GM12878 (cell line): ENCODE results near the gene RAB3IL1. TPM values are rescaled to one million over a fixed set of nuclear protein-coding genes. Genes with fewer than 3 reads are reported as not detected.

Experiments used
- ATAC-seq: fragments of 200-7000 bp; cut with Tn5 transposase; 3 replicates; pipeline ENCODE4 v1.9.1; 2020; ENCODE audit warnings: mild to moderate bottlenecking, moderate library complexity
- BruUV-seq: library from RNA; stranded (reverse); fragments of 400-500 nt; replicated peaks from 2 replicates; lab custom pipeline; 2021; lab: Mats Ljungman, UMichigan
- CTCF ChIA-PET: fragments of 300-600 bp; sonication (Branson Sonifier 250); formaldehyde crosslinking; extraction: SDS; loops from one replicate; lab custom pipeline; 2021; ENCODE audit warnings: inconsistent platforms; lab: Yijun Ruan, JAX
- POLR2A ChIA-PET: fragments of 350-600 bp; formaldehyde crosslinking; extraction: SDS; loops from one replicate; lab custom pipeline; 2021; ENCODE audit warnings: inconsistent platforms; lab: Charles Lee
- RAD21 ChIA-PET: fragments of 300-600 bp; sonication (Branson Sonifier 250); formaldehyde crosslinking; loops from one replicate; lab custom pipeline; 2023; ENCODE audit warnings: antibody characterized with exemption; ENCODE audit not compliant: unreplicated experiment; lab: Charles Lee
- SMC1A ChIA-PET: fragments of 300-600 bp; sonication (Branson Sonifier 250); formaldehyde crosslinking; loops from one replicate; lab custom pipeline; 2023; ENCODE audit not compliant: unreplicated experiment, uncharacterized antibody; lab: Charles Lee
- DNase-seq: peaks from one replicate; pipeline ENCODE4 v3.0.0-alpha.2; 2011; ENCODE audit warnings: low read depth, low spot score
- FAIRE-seq: peaks from 3 replicates; lab custom pipeline; 2011; peaks lifted over from hg19 to GRCh38; lab: Jason Lieb, UNC
- H2AFZ ChIP-seq: 2 replicates; pipeline ENCODE4 v1.6.0; 2011; ENCODE audit warnings: low read depth, low read length, control low read depth; ENCODE audit not compliant: control insufficient read depth
- H3K27ac ChIP-seq: 2 replicates; pipeline ENCODE4 v1.5.1; 2011; ENCODE audit warnings: control low read depth; ENCODE audit not compliant: control insufficient read depth, insufficient read depth
- H3K27me3 ChIP-seq, 2 experiments: replicated peaks in 1 of 2; 2 replicates each; pipeline versions ENCODE4 v1.6.0 to v1.6.1; 2011; ENCODE audit warnings: low read length in 1 of 2; ENCODE audit not compliant: control insufficient read depth in 2 of 2, insufficient read depth in 2 of 2
- H3K36me3 ChIP-seq, 2 experiments: 2 replicates each; pipeline ENCODE4 v1.5.1; 2011; ENCODE audit warnings: low read length in 1 of 2; ENCODE audit not compliant: control insufficient read depth in 2 of 2, insufficient read depth in 2 of 2
- H3K4me1 ChIP-seq: 2 replicates; pipeline ENCODE4 v1.6.1; 2011; ENCODE audit warnings: mild to moderate bottlenecking, low read length, moderate library complexity, mixed read lengths; ENCODE audit not compliant: control insufficient read depth, insufficient read depth
- H3K4me2 ChIP-seq: 2 replicates; pipeline ENCODE4 v1.6.0; 2011; ENCODE audit warnings: control low read depth; ENCODE audit not compliant: control insufficient read depth, insufficient read depth
- H3K4me3 ChIP-seq: fragments of 200-600 bp; sonication (generic); 2 replicates; pipeline ENCODE4 v1.5.1; 2016
- H3K79me2 ChIP-seq: 2 replicates; pipeline ENCODE4 v1.6.0; 2011; ENCODE audit warnings: low read length; ENCODE audit not compliant: control insufficient read depth, insufficient read depth
- H3K9ac ChIP-seq: 2 replicates; pipeline ENCODE4 v1.8.0; 2011; ENCODE audit warnings: low read length, control low read depth, mixed read lengths; ENCODE audit not compliant: control insufficient read depth, insufficient read depth
- H3K9me3 ChIP-seq: replicated peaks from 3 replicates; pipeline ENCODE4 v1.5.1; 2011; ENCODE audit warnings: mild to moderate bottlenecking, low read length; ENCODE audit not compliant: control insufficient read depth, insufficient read depth
- H4K20me1 ChIP-seq: 2 replicates; pipeline ENCODE4 v1.6.0; 2011; ENCODE audit not compliant: control insufficient read depth, insufficient read depth
- BHLHE40 ChIP-seq, 2 experiments: fragments of 450-650 bp in 1 of 2; IDR thresholded peaks; 2 replicates each; pipeline ENCODE4 v1.6.1; 2011 to 2017; ENCODE audit warnings: low read depth in 2 of 2, borderline replicate concordance in 1 of 2, improper control_type of control experiment in 1 of 2, low read length in 1 of 2, mild to moderate bottlenecking in 1 of 2
- ELK1 ChIP-seq: IDR thresholded peaks from 2 replicates; pipeline ENCODE4 v1.6.1; 2012; ENCODE audit warnings: low read depth, low read length, improper control_type of control experiment
- NFIC ChIP-seq: IDR thresholded peaks from 2 replicates; pipeline ENCODE4 v1.6.1; 2012; ENCODE audit warnings: low read depth, mild to moderate bottlenecking, inconsistent platforms, low read length, moderate library complexity
- NRF1 ChIP-seq: conservative IDR thresholded peaks from 2 replicates; pipeline ENCODE4 v1.6.1; 2011; ENCODE audit warnings: mild to moderate bottlenecking, low read depth, low read length, improper control_type of control experiment
- RELA ChIP-seq: fragments of 450-650 bp; IDR thresholded peaks from 2 replicates; pipeline ENCODE4 v1.8.0; 2014; ENCODE audit warnings: borderline replicate concordance; ENCODE audit not compliant: partially characterized antibody
- YY1 ChIP-seq: IDR thresholded peaks from 2 replicates; pipeline ENCODE4 v1.6.1; 2011; ENCODE audit warnings: low read depth, mild to moderate bottlenecking, low read length
- ZNF24 ChIP-seq: fragments of 450-650 bp; IDR thresholded peaks from 2 replicates; pipeline ENCODE4 v1.6.1; 2017; ENCODE audit warnings: antibody characterized with exemption, mild to moderate bottlenecking
- WGBS: methylation state at CpG from one replicate; pipeline ENCODE4 v1.1.6; 2016; ENCODE audit warnings: low lambda C conversion rate; ENCODE audit not compliant: insufficient replicate concordance, insufficient coverage; ENCODE audit errors: missing lambda C conversion rate; 5-methylcytosine and 5-hydroxymethylcytosine counted together
- in situ Hi-C: fragments of 300-500 bp; cut with MboI; formaldehyde crosslinking; loops from 9 replicates; pipeline ENCODE4 v1.14.3; 2018; ENCODE audit warnings: mixed read lengths
- intact Hi-C: fragments of 100-400 bp; cut with micrococcal nuclease; formaldehyde crosslinking; loops from one replicate; pipeline ENCODE4 v1.14.2; 2022; ENCODE audit not compliant: unreplicated experiment
- polyA plus RNA-seq, 11 experiments: library from polyadenylated mRNA; depleted of rRNA in 4 of 11; unstranded in 6 of 11; stranded (reverse) in 5 of 11; fragments of >200 nt; fragmentation: Nextera tagmentation in 4 of 11; fragmentation: Illumina TruSeq in 1 of 11; extraction: Ambion mirVana in 4 of 11; extraction: Trizol in 1 of 11; gene quantifications; 1 replicate in 1 of 11; 2 replicates in 10 of 11; pipeline versions ENCODE4 v1.2.1 to v1.2.3, GENCODE V29; 2011 to 2016; ENCODE audit warnings: inconsistent platforms in 2 of 11, missing spikeins in 2 of 11, low read depth in 1 of 11
- total RNA-seq, 4 experiments: library from RNA; depleted of rRNA in 3 of 4; stranded (reverse); fragments of >200 nt in 3 of 4; fragmentation: Illumina TruSeq in 1 of 4; extraction: Trizol in 1 of 4; gene quantifications; 2 replicates each; pipeline versions ENCODE4 v1.2.1 to v1.2.3, GENCODE V29; 2013 to 2021
- TF ChIP-seq, protein P1 (sequence below): IDR thresholded peaks from 2 replicates; pipeline ENCODE4 v1.6.1; 2011; ENCODE audit warnings: low read depth, mild to moderate bottlenecking, low read length, moderate library complexity, borderline replicate concordance; ENCODE audit errors: extremely low read depth

RAB3IL1 gene
- total and polyA plus RNA-seq, 10 of the 15 experiments (the other 5 are each of a cell fraction or from before 2014, with no cell fraction given) = 0.04 TPM; not detected in 9

DNA sequence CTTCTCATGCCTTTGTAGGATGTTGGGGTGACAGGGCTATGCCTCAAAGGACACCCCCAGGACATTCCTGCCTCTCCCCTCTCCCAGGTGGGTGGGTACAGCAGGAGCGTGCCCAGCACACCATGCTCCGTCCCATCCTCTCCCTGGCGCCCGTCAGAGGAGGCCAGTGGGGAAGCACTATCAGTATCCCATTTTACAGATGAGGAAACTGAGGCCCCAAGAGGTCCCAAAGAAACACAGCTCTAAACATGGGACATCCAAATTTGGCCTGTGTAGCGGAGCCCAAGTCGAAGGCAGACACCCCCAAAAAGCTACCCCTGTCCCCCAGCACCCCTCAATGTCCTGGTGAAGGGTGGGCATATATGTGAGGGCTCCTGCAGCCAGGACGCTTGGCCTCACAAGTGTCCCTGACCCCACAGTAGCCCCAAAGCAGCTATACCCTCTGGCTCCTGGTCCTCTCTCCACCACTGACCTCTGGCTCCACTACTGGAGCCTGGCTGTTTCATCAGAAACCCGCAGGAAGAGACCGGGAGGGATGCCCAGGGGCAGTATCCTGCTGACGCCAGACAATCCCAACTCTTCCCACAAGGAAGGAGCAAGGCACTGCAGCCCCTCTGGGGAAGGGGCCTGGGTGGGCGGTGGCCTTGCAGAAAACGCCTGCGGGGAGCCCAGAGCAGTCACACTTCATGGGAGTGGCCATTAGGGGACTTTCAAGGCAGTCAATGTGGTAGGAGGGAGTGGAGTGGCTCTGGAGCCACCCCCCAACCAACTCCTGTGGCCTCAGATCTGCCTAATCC, 31.4 kb downstream of the RAB3IL1 start:
- POLR2A ChIA-PET = interaction anchor here (0.9 kb wide), 1 partner anchor 12 kb away, joined by 3 read pairs; no protein-coding TSS in a partner anchor
- in situ Hi-C loops = no loop called here
- no TSS peak for BruUV-seq

More for the DNA sequence above, 31.4 kb downstream of the RAB3IL1 start:
- DNase-seq = no peak
- Histone ChIP-seq H3K27ac (no peak overlapping the region), H4K20me1 (no peaks in the 10 kb centered on the region), H2AFZ (no peak overlapping the region), H3K36me3 (no peaks in the 10 kb centered on the region), H3K4me2 (no peak overlapping the region), H3K9me3 (no peaks in the 10 kb centered on the region; the same call in 2 of the 3 replicates), H3K79me2 (no peaks in the 10 kb centered on the region), H3K4me1 (peaks cover 15% of the 10 kb centered on the region), H3K4me3 (no peak overlapping the region), H3K9ac (no peak overlapping the region), H3K27me3 (no peaks in the 10 kb centered on the region)
- FAIRE-seq = no peak
- ChIA-PET CTCF (interaction anchor here (1.1 to 1.8 kb wide), 3 partner anchors 12 to 196 kb away, joined by 3 to 6 read pairs (median 5); no protein-coding TSS in a partner anchor), RAD21 (no interaction called here), SMC1A (interaction anchor here (1.2 to 1.7 kb wide), 2 partner anchors 61 to 88 kb away, joined by 4 to 5 read pairs; no protein-coding TSS in a partner anchor)
- WGBS = 54% methylated on average over 13 of the region's 13 CpGs
- intact Hi-C loops = no loop called here
- TF ChIP-seq ZNF24 (no peak), ELK1 (no peak), NRF1 (no peak), YY1 (no peak), NFIC (no peak), BHLHE40 (IDR thresholded peaks at IDR 0.05; ENCODE audit: borderline replicate concordance in 1 of 2, low read depth in 2 of 2, low read length in 1 of 2) (no peak), RELA (no peak)
- TF ChIP-seq, protein P1, sequence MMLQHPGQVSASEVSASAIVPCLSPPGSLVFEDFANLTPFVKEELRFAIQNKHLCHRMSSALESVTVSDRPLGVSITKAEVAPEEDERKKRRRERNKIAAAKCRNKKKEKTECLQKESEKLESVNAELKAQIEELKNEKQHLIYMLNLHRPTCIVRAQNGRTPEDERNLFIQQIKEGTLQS = no peak
- no peak for ATAC-seq
